Fibroblast of mammary gland (primary cell): ENCODE data around the gene NRDC.
"Not testable (repeated sequence)": the region's sequence is repeated elsewhere in the genome, so short reads cannot be mapped to it uniquely, and the experiment has no call there.

ENCODE experiments used
- DNase-seq: peaks from one replicate; pipeline ENCODE4 v3.0.0-alpha.2; 2010; ENCODE audit warnings: low read depth
- H3K4me3 ChIP-seq: 2 replicates; pipeline ENCODE4 v1.5.1; 2011; ENCODE audit warnings: low read depth, mild to moderate bottlenecking, low read length, moderate library complexity; ENCODE audit not compliant: control insufficient read depth
- TF ChIP-seq, protein P1 (sequence below): conservative IDR thresholded peaks from 2 replicates; pipeline ENCODE4 v1.5.1; 2011; ENCODE audit warnings: low read depth, low read length, inconsistent platforms; ENCODE audit not compliant: control insufficient read depth, insufficient read depth

The NRDC gene

DNA sequence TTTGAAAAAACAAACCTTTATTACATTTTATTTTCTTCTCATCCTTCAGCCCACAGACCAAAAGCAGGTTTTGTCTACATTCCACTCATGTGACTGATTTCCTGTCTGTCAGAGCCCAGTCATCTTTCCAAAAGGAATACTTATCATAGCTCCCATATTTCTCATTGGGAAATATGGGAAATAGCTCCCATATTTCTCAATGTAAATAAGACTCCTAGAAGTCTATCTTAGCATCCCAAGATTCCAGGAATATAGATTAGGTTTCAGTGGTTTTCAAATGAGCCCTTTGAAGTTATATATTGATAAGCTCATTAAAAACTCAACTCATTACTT is 19.1 kb upstream of the NRDC start:
- peak; percentile 92 for DNase-seq
- no peak overlapping the region for H3K4me3 ChIP-seq
- TF ChIP-seq, protein P1, sequence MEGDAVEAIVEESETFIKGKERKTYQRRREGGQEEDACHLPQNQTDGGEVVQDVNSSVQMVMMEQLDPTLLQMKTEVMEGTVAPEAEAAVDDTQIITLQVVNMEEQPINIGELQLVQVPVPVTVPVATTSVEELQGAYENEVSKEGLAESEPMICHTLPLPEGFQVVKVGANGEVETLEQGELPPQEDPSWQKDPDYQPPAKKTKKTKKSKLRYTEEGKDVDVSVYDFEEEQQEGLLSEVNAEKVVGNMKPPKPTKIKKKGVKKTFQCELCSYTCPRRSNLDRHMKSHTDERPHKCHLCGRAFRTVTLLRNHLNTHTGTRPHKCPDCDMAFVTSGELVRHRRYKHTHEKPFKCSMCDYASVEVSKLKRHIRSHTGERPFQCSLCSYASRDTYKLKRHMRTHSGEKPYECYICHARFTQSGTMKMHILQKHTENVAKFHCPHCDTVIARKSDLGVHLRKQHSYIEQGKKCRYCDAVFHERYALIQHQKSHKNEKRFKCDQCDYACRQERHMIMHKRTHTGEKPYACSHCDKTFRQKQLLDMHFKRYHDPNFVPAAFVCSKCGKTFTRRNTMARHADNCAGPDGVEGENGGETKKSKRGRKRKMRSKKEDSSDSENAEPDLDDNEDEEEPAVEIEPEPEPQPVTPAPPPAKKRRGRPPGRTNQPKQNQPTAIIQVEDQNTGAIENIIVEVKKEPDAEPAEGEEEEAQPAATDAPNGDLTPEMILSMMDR, result no peak

DNA sequence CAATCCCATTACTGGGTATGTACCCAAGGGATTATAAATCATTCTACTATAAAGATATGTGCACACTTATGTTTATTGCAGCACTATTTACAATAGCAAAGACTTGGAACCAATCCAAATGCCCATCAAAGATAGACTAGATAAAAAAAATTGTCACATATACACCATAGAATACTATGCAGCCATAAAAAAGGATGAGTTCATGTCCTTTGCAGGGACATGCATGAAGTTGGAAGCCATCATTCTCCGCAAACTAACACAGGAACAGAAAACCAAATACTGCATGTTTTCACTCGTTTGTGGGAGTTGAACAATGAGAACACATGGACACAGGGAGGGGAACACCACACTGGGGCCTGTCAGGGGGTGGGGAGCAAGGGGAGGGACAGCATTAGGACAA is 16.2 kb upstream of the NRDC start:
- not testable (repeated sequence) for H3K4me3 ChIP-seq, DNase-seq

DNA sequence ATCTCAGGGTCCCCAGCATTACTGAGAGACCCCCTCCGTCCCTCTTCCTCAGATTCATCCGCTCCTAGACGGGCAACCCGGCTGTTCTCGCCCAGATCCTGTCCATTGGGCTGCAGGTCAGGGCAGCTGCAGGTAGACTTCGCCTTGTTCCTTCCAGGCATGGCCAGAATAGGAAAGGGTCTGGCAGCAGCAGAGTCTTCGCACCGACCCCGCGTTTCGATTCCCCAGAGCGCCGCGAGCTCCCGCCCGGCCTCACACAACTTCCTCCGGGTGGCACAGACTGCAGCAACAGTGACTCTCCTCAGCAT is 265 bp downstream of the NRDC start:
- peak overlapping the region; percentile 95 for H3K4me3 ChIP-seq
- DNase-seq, result no peak
- TF ChIP-seq, protein P1, result no peak

DNA sequence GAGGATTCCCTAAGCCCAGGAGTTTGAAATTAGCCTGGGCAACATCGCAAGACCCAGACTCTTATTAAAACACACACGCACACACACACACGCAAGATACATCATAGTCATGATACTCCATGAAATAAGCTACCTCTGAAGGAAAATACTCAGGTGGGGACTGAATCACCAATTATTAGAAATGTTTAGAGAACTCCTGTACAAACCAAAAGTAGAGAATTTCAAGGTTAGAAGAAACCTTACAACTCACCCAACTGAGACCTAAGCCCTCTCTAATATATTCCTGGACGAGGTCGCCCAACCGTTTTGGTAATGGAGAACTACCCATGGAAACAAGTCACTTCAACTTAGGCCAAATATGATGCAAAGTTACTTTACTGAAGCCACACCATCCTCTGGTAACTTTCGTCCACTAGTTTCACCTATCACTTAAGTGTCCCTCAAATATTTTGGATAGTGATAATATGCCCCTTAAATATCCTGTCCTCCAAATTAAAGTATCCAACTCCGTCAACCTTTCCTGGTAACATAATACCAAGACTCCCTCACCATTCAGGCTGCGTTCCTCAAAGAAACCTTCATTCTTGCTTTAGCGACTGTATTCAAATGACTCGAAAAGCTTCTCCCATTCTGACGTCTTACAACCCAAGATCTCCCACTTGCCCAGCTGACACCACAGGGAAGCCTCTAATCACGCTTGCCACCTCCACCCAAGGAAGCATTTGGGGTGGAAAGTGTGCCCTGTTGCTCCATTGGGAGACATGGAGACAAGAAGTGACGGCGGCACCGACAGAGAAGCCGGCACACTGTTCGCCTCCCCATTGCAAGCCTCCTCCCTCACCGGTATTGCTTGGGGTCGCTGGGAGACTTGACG is 856 bp downstream of the NRDC start:
- peak overlapping the region; percentile 95 for H3K4me3 ChIP-seq
- TF ChIP-seq, protein P1, result no peak
- peak; percentile 37 for DNase-seq

DNA sequence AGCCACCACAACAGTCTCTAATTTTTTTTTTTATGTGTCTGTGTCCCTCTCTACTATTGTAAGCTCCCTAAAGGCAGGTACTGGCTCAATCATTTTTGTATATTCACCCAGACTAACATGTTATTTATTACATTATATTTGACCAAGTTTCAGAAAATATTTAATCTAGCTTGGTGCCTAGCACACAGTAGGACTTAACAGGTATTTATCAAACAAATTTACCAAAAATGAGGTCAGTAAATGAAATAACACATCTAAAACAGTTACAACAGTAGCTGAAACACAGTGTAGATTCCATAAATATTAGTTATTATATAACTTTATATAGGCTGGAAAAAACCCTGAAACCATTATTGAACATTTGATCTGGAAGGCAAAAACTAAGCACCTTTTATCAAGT is 2.7 kb downstream of the NRDC start:
- H3K4me3 ChIP-seq, result no peak overlapping the region
- TF ChIP-seq, protein P1, result no peak
- DNase-seq, result no peak

DNA sequence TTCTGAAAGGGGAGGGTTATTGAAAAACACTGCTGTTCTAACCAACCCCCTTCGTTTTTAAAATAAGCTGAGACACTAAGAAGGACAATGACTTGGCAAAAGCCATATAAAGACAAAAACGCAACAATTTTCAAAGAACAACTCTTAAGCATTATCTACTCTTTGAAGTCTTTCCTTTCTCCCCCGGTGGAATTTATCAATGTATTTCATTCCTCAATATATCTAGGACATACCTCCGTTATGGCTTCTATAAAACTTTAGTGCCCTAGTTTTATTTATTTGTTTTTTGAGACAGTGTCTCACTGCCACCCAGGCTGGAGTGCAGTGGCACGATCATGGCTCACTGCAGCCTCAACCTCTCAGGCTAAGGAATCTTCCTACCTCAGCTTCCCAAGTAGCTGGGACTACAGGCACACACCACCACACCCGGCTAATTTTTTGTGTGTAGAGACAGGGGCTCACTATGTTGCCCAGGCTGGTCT is 3.2 kb downstream of the NRDC start:
- no peak for DNase-seq
- no peak overlapping the region for H3K4me3 ChIP-seq
- TF ChIP-seq, protein P1, result no peak

DNA sequence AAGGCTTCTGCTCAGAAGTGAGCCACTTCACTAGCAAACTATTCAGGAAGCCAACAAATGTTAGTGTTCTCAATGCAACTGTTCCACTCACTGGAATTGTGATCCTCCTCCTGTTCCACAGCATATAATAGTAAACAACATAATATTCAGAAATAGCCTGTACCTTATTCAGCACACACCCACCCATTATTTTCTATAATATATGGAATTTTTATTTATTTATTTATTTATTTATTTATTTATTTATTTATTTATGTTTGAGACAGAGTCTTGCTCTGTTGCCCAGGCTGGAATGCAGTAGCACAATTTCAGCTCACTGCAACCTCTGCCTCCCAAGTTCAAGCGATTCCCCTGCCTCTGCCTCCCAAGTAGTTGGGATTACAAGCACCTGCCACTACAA is 5.3 kb downstream of the NRDC start:
- not testable (repeated sequence) for DNase-seq, H3K4me3 ChIP-seq
